ENCODE data around the gene EMC8.
"Not testable (repeated sequence)": the region's sequence is repeated elsewhere in the genome, so short reads cannot be mapped to it uniquely, and the experiment has no call there.

Gene EMC8

DNA sequence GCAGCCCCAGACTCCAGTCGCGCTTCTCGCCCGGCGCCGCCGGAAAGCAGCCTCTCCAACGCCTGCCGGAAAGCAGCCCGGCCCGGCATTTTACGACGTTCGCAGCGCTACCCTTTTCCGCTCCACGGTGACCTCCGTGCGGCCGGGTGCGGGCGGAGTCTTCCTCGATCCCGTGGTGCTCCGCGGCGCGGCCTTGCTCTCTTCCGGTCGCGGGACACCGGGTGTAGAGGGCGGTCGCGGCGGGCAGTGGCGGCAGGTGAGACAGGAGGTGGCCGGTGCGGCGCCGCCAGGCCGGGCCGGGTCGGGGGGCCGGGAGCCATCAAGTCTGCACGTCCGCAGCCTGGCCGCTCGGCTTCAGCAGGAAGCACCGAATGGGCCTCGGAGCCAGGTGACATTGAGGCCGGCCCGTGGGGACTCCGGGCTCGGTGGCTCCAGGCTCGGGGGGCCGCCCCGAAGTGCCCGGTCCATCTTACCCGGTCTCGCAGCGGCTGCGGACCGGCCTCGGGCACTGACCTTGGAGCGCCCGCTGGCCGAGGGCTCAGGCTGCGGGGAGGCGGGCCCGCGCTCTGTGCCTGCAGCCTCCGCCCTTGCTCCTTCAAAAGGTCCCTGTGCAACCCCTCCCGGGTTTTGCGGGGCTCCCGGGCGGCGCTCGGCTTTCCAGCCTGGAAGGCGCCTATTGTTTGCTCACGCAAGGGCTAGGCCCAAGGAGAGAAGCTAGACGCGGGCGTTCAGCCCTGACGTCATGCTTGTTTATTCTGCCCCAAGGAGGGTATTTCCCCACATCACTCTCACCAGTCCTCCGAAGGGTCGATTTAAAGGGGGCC lies at the start of gene EMC8, which contains the start of gene COX4I1:
TSS of gene EMC8 (minus strand) at position 48 of the 824 bp plus-strand sequence. CDS start 249 bp downstream, outside the sequence.
TSS of gene COX4I1 (plus strand) at position 199 of the 824 bp plus-strand sequence. CDS start 1,511 bp downstream, outside the sequence.
- H3K27ac ChIP-seq = peak within 1 kb of the TSS; percentile 70
- DNase-seq (ENCODE audit: low read depth, low spot score) = peak; percentile 60

DNA sequence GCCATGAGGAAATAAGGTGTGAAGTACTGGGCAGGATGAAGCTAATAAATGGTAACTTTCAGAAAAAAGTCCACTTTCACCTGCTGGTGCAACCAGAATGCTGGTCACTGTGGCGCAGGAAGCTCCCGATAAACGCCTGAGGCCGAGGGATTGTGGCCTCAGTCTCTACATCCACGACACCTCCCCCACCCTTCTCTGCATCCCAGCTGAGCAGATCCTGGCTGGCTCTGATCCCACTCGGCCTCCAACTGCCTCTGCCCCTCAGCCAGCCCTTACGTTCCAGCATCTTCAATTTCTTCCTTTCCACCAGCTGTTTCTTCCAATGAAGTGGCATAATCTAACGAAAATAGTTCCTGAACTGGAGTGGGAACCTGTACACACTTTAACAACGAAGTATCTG lies 49.6 kb upstream of the EMC8 start:
- no peak overlapping the region for H3K27ac ChIP-seq
- no peak for DNase-seq (ENCODE audit: low read depth, low spot score)

DNA sequence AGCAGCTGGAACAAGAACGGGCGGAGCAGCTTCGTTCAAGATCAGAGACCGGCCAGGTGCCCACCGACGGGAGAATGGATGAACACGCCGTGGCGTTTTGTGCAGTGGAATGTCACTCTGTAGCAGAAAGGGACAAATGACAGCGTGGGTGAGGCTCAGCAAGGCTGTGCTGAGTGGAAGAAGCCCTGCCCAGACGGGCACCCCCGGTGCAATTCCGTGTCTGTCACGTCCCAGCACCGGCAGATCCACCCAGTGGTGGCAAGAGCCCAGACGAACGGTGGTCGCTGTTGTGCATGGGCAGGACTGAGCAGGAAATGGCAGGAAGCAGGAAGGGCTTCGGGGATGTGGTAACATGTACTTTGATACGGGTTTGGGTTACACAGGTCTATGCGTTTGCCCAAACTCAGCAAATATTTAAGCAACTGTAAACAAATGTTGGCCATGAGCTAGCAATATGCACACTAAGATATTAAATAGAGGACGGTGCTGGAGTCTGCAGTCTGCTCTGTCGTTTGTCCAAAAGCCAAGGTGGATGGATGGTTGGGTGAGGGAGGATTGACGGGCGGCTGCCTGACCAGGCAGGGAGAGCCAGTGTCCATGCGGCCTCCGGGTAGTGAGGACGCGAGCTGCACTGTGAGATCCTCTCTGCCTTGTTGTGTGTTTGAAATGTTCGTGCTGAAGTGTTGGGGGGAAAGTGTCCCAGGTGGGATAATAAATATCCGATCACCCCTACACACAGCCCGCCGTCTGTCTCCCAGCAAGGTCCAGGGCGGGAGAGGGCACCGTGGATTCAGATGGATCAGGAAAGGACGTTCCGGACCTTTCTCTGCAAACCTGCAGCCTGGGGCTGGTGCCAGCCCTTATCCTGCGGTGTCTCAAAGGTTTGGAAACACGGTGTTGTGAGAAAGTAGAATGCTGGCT lies 48.6 kb upstream of the EMC8 start:
- no peak for DNase-seq (ENCODE audit: low read depth, low spot score)
- H3K27ac ChIP-seq = no peak overlapping the region

DNA sequence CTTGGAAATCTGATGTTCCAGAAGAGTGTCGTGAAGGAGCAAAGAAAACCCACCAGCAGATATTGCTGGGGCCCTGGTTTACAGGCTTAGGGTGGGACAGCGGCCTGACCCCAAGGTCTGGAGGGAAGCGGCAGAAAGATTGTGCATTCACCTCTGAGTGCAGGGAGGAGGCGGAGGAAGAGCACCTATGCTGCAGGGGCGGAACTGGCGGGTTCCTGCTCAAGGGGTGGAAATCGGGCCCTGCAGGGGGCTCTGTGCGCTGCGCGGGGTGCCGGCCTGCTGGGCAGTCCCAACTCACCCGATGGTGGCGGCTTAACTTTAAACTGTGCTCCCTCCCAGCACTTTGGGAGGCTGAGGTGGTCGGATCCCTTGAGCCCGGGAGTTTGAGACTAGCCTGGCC lies 47.7 kb upstream of the EMC8 start:
- no peak overlapping the region for H3K27ac ChIP-seq
- DNase-seq (ENCODE audit: low read depth, low spot score) = no peak

DNA sequence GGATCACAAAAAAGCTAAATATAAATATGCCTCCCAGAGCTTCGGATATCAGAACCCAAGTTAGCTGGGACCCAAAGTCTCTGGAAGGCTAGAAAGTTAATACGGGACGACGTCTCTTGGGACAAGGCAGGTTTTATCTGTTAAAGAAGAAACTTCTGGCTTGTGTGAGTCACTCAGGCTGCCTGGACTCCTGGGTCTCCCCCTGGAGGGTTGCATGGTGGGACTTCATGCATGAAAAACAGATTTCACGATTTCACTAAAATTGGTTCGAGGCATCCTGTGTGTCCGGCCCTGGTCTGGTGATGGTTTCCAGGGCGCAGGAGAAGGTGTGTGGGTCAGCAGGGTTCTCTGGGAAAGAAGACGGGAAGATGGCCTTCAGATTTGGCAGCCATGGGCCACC lies 47.1 kb upstream of the EMC8 start:
- no peak for DNase-seq (ENCODE audit: low read depth, low spot score)
- H3K27ac ChIP-seq = no peak overlapping the region

DNA sequence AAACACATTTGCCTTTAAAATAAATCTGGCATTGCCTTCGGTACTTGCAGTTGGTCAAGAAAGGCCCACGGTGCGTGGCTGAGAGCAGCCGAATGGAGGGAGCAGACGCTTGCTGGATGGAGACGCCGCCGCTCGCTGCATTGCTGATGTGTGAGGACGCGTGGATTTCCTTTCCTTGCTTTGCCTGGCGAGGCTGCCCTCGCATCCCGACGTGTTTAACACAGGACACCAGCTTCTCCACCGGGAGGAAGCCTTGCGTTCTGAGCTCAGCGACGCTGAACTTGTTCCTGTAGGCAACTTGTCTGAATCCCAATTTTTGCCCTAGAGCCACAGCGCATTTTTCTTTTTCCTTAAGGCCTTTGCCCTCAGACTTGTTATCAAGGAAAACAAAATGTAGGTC lies 45.9 kb upstream of the EMC8 start:
- DNase-seq (ENCODE audit: low read depth, low spot score) = no peak

DNA sequence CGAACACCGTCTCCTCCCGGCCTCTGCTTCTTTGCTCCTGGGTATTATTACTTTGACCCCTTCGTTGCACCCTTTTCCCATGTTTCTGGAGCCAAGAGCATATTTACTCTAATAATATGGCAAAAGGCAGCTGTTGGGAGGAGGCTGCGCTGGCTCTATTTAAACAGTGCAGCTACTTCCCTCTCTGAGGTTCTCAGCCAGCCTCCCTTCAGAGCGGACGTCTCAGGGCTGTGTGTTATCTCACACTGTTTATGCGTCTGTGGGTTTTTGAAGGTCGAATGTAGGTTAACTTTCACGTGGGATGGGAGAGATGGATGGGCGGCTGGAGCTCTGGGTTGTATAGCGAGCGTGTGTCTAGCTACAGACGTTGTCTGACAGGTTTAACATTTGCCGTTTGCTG lies 45.4 kb upstream of the EMC8 start:
- no peak for DNase-seq (ENCODE audit: low read depth, low spot score)
- H3K27ac ChIP-seq = no peak overlapping the region

More for the DNA sequence above, 45.9 kb upstream of the EMC8 start:
- H3K27ac ChIP-seq = no peak overlapping the region

DNA sequence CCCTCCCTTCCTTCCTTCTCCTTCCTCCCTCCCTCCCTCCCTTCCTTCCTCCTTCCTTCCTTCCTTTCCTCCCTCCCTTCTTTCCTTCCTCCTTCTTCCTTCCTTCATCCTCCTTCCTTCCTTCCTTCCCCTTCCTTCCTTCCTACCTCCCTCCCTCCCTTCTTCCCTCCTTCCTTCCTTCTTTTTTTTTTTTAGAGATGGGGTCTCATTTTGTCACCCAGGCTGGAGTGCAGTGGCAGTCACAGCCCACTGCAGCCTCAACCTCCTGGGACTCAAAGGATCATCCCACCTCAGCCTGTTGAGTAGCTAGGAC lies 44.8 kb upstream of the EMC8 start:
- H3K27ac ChIP-seq = no peak overlapping the region
- DNase-seq (ENCODE audit: low read depth, low spot score) = no peak

DNA sequence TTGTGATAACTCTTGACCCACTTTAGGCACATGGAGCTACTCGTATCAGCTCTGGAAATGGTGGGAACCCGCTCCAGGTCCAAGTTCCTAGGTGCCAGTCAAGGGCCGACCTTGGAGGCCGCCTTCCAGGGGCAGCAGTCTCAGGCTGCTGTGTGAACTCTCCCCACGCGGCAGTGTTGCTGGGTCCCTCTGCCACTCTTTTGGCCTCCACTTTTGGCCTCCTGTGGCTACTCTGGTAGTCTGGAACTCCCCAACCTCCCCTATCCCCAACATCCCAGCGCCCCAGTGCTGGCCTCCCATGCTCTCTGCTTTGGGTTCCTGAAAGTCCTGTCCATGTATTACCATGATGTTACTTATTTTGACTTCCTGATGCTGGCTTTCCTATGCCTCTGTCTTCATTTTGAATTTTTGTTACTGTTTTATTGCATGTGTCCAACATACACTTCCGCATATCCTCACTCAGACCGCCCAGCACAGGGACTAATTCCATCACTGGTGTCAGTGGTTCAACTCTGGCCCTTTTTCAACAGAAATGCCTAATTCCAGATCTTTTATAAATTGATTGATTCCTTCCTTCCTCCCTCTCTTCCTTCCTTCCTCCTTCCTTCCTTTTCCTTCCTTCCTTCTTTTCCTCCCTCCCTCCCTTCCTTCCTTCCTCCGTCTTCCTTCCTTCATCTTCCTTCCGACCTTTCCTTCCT lies 44.3 kb upstream of the EMC8 start:
- DNase-seq (ENCODE audit: low read depth, low spot score) = no peak
- H3K27ac ChIP-seq = no peak overlapping the region

DNA sequence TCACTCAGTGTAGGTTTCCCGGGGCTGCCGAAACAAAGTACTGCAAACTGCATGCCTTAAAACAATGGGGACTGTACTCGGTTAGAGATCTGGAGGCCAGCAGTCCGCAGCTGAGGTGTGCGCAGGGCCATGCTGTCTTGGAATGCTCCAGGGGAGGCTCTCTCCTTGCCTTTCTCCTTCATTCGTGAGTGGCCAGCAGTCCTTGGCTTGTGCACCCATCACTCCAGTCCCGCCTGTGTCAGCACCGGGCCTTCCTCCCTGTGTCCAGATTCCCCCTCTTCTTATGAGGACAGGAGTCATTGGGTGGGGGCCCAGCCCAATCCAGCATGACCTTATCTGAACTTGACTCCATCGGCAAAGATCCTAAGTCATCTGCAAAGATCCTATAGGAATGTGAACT lies 43.5 kb upstream of the EMC8 start:
- no peak for DNase-seq (ENCODE audit: low read depth, low spot score)
- H3K27ac ChIP-seq = no peak overlapping the region

DNA sequence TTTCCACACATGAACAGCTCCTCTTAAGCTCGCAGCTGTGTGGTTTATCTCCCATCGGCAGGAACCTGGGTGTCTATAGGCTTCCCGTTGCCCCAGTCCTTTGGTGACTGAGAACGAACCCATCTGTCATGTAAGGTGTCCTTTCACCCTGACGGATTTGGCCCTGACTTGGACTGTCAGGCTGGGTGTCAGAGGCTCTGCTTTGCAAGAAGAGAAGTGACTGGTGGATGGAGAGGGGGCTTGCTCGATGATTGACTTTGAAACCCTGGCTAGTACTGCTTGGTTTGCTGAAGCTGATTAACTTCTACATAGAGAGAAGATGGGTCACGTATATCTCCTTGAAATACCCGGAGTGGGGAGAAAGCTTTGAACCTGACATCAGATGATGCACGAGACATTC lies 43.1 kb upstream of the EMC8 start:
- no peak for DNase-seq (ENCODE audit: low read depth, low spot score)
- H3K27ac ChIP-seq = no peak overlapping the region

DNA sequence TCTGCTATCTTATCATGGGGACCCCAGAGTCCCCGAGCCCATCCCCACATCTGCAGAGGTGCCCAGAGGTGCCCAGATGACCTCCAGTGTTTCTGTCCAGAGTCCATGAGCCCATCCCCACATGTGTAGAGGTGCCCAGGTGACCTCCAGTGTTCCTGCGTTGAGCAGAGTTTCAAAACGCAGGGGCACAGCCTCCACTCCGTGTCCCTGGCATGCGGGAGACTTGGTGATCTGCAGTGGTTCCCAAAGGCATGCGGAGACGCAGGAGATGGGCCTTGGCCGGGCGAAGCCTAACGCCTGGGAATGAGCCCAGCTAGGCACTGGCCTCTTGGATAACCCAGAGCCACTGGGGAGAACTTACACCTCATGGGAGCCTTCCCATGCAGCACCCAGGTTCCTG lies 41.5 kb upstream of the EMC8 start:
- no peak for DNase-seq (ENCODE audit: low read depth, low spot score)
- no peak overlapping the region for H3K27ac ChIP-seq

DNA sequence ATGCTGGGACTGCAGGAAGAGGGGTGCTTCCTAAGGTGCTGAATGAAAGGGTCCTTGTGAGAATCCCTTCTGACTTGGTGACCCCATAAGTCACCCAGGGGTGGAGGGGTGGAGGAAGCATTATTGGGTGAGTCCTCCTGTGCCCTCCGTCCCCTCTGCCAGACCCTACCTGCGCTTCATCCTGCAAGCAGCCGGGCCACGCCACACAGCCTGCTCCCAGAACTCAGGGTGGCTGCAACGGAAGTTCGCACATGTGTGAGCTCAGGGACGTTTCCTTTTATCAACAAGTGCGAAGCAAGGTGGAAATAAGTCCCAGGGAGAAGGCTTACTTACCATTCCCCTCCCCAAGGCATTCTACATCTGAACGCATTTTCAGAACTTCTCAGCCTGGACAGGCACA lies 41.1 kb upstream of the EMC8 start:
- DNase-seq (ENCODE audit: low read depth, low spot score) = no peak
- H3K27ac ChIP-seq = no peak overlapping the region

DNA sequence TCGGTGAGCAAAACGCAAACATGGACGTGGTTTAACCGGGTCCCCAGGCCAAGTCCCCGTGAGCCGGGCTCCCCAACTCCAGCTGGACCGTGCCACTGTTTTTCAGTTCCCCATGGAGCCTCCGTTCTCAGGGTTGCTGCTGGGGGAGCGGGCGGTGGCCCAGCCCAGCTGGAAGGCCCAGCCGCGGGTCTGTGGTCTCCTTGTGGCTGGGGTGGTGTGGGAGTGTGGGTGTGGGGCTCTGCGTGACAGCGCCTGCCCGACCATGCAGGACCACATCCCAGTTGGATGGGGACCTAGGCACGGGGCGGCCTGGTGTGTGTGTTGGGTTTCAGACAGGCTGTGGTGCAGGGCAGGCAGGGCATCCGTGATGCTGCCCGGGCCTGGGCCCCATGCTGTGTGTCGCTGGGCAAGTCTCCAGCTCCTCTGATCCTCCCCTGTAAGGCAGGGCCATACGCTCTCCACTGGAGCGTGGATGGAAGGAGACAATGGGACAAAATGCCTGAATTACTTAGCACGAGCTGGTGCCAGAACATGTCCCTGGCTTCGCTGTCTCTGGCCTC lies 40.4 kb upstream of the EMC8 start:
- no peak for DNase-seq (ENCODE audit: low read depth, low spot score)
- no peak overlapping the region for H3K27ac ChIP-seq

DNA sequence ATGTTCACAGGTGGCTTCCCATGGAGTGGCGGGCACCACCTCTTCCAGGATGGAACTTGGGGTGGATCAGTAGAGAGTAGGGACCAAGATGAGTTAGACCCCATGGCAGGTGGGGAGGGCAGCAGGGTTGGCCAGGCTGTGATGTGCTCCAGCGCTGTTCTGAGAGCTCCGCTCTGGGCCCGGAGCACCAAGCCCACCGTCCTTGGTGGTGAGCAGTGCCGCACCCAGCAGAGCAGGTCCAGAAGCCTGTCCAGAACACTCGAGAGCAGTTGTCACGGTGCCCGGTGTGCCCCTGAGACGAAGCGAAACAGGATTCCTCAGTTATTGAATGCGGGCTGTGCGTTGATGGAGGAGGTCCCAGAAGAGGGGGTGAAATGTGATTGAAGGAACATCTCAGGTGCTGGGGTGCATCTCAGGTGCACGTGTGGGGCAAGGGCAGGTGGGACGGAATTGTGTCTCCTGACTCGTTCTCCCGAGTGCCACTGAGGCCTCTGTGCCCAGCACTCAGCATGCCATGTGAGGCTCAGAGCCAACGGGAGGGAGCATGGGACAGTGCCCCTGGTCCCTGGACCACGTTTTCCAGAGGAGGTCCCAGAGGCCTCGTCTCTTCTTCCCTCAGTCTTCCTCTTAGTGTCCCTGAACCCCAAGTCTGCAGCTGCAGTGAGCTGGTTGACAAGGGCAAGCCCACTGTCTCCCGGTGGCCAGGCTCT lies 39.7 kb upstream of the EMC8 start:
- no peak overlapping the region for H3K27ac ChIP-seq
- no peak for DNase-seq (ENCODE audit: low read depth, low spot score)

DNA sequence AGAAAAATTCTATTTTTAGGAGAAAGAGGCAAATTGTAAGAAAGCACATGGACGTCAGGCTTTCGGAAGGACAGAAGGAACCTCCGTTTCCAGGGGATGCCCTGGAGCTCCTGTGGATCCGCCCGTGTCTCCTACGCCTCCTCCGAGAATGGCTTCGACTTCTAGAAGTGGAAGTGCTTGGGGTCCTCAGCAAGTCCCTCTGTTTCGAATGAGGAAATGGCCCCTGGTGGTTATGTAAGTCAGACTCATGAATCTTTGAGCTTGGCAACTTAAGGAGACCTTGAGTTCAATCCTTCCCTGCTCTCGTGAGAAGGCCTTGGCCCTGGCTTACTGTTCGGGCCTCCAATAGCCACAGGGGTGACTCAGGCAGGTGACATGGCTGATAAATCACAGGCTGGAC lies 39.0 kb upstream of the EMC8 start:
- no peak overlapping the region for H3K27ac ChIP-seq
- no peak for DNase-seq (ENCODE audit: low read depth, low spot score)

DNA sequence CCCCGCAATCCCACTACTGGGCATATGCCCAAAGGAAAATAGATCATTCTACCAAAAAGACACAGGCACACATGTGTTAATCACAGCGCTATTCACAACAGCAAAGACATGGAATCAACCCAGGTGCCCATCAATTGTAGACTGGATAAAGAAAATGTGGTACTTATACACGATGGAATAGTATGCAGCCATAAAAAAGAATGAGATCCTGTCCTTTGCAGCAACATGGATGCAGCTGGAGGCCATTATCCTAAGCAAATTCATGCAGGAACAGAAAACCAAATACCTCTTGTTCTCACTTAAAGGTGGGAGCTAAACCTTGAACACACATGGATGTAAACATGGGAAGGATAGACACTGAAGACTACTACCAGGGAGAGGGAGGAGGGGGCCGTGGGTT lies 38.3 kb upstream of the EMC8 start:
- DNase-seq (ENCODE audit: low read depth, low spot score) = not testable (repeated sequence)

DNA sequence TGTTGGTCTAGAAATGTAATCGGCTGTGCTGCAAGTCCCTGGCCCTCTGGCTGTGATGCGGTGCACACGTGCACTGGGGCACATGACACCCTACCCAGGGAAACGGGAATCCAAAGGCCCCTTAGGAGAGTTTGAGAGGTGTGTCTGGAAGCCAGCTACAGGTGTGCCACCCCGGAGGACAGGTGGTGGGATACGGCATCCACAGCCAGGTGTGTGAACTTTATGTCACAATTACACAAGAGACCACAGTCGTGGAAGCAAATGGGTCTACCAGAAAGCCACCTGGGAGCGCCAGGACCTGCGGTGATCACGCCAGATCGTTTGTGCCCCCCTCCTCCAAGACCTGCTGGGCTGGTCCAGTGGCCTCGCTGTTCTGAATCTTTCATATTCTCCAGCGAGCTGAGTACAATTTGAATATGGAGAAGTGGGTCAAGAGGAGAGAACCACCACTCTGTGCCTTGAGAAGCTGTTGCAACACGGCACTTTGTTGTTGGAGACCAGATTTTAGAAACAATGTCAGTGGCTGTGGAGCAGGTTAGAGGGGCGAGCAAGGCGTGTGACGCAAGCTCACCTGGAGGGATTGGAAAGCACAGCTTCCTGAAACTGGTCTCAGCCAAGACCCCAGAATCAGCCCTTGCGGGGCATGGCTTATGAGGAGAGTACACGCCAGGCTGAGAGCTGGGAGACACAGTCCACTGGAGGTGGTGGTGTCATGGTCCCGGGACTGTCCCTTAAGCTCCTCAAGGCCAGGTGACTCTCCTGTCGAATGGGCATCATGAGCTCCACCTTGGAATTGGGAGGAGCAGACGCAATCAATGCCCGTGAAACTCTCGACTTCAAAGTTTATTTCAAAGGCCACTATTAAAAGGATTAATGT lies 37.6 kb upstream of the EMC8 start:
- no peak overlapping the region for H3K27ac ChIP-seq

More for the DNA sequence above, 38.3 kb upstream of the EMC8 start:
- not testable (repeated sequence) for H3K27ac ChIP-seq

More for the DNA sequence above, 37.6 kb upstream of the EMC8 start:
- no peak for DNase-seq (ENCODE audit: low read depth, low spot score)
